HK-2 (cell line): ENCODE measurements around the gene FGF12.

Experiments used
- DNase-seq: peaks from one replicate; pipeline ENCODE4 v3.0.0-alpha.2; 2018; ENCODE audit not compliant: unreplicated experiment

FGF12 gene

GRCh38 chr3:192339214-192339613 is 388.1 kb downstream of the FGF12 start:
- no peak for DNase-seq

GRCh38 chr3:192336286-192336685 is 391.1 kb downstream of the FGF12 start:
- no peak for DNase-seq

GRCh38 chr3:192332386-192333291 is 394.7 kb downstream of the FGF12 start:
- no peak for DNase-seq

- no peak for DNase-seq
Measured at GRCh38 chr3:192331749-192332385, 395.5 kb downstream of the FGF12 start.

GRCh38 chr3:192326656-192327055 is 400.7 kb downstream of the FGF12 start:
- DNase-seq, result no peak

- no peak for DNase-seq
Measured at GRCh38 chr3:192317564-192317963, 409.8 kb downstream of the FGF12 start.

GRCh38 chr3:192313605-192314004 is 413.7 kb downstream of the FGF12 start:
- no peak for DNase-seq

GRCh38 chr3:192307631-192308030 is 419.7 kb downstream of the FGF12 start:
- DNase-seq, result no peak

GRCh38 chr3:192303235-192303634 is 424.1 kb downstream of the FGF12 start:
- no peak for DNase-seq

GRCh38 chr3:192302721-192303120 is 424.6 kb downstream of the FGF12 start:
- no peak for DNase-seq

GRCh38 chr3:192299921-192300320 is 427.4 kb downstream of the FGF12 start:
- no peak for DNase-seq

- DNase-seq, result no peak
Measured at GRCh38 chr3:192296845-192297244, 430.5 kb downstream of the FGF12 start.

GRCh38 chr3:192284443-192285072 is 442.8 kb downstream of the FGF12 start:
- DNase-seq, result no peak

- no peak for DNase-seq
Measured at GRCh38 chr3:192281207-192281880, 446.0 kb downstream of the FGF12 start.

GRCh38 chr3:192279664-192280063 is 447.7 kb downstream of the FGF12 start:
- DNase-seq, result no peak

GRCh38 chr3:192277477-192277876 is 449.9 kb downstream of the FGF12 start:
- DNase-seq, result no peak

GRCh38 chr3:192275741-192276355 is 451.5 kb downstream of the FGF12 start:
- no peak for DNase-seq

- no peak for DNase-seq
Measured at GRCh38 chr3:192273697-192274010, 453.7 kb downstream of the FGF12 start.

- DNase-seq, result no peak
Measured at GRCh38 chr3:192273001-192273696, 454.2 kb downstream of the FGF12 start.

- DNase-seq, result no peak
Measured at GRCh38 chr3:192262001-192262400, 465.3 kb downstream of the FGF12 start.

GRCh38 chr3:192261135-192261534 is 466.2 kb downstream of the FGF12 start:
- no peak for DNase-seq
